ENCODE measurements around the gene PSTPIP1.

Gene PSTPIP1

GRCh38 chr15:76999996-77000395, 5.1 kb downstream of the PSTPIP1 start:
- Histone ChIP-seq H3K4me1 (ENCODE audit: low read depth, poor library complexity, severe bottlenecking) (peaks cover 10% of the 10 kb centered on the region), H3K79me2 (ENCODE audit: insufficient read depth, low read depth) (no peaks in the 10 kb centered on the region), H3K4me3 (IDR thresholded peaks at IDR 0.05; ENCODE audit: insufficient read depth, low read depth, low read length) (no peak overlapping the region), H4K20me1 (ENCODE audit: insufficient read depth) (no peaks in the 10 kb centered on the region), H3K27ac (no peak overlapping the region), H2AFZ (ENCODE audit: low read depth) (no peak overlapping the region), H3K4me2 (no peak overlapping the region), H3K9ac (no peak overlapping the region), H3K27me3 (ENCODE audit: insufficient read depth, low read depth) (no peaks in the 10 kb centered on the region), H3K36me3 (ENCODE audit: insufficient read depth) (no peaks in the 10 kb centered on the region)
- TF ChIP-seq CTCF (conservative IDR thresholded peaks at IDR 0.05; ENCODE audit: low read depth, low read length): no peak

- H3K27me3 ChIP-seq (ENCODE audit: insufficient read depth, low read depth): no peaks in the 10 kb centered on the region
- H2AFZ ChIP-seq (ENCODE audit: low read depth): no peak overlapping the region
- H3K27ac ChIP-seq: no peak overlapping the region
- no peaks in the 10 kb centered on the region for H4K20me1 ChIP-seq (ENCODE audit: insufficient read depth)
- H3K9ac ChIP-seq: no peak overlapping the region
- H3K4me2 ChIP-seq: no peak overlapping the region
- no peaks in the 10 kb centered on the region for H3K79me2 ChIP-seq (ENCODE audit: insufficient read depth, low read depth)
- H3K4me1 ChIP-seq (ENCODE audit: low read depth, poor library complexity, severe bottlenecking): peaks cover 10% of the 10 kb centered on the region
- no peak overlapping the region for H3K4me3 ChIP-seq (IDR thresholded peaks at IDR 0.05; ENCODE audit: insufficient read depth, low read depth, low read length)
- TF ChIP-seq CTCF (conservative IDR thresholded peaks at IDR 0.05; ENCODE audit: low read depth, low read length): no peak
- H3K36me3 ChIP-seq (ENCODE audit: insufficient read depth): no peaks in the 10 kb centered on the region
These were observed 6.4 kb downstream of the PSTPIP1 start for GRCh38 chr15:77001351-77001750.

GRCh38 chr15:77001966-77002365, 7.0 kb downstream of the PSTPIP1 start:
- peaks cover 10% of the 10 kb centered on the region for H3K4me1 ChIP-seq (ENCODE audit: low read depth, poor library complexity, severe bottlenecking)
- no peaks in the 10 kb centered on the region for H4K20me1 ChIP-seq (ENCODE audit: insufficient read depth)
- no peaks in the 10 kb centered on the region for H3K36me3 ChIP-seq (ENCODE audit: insufficient read depth)
- 0 out of 2 replicates have a peak overlapping the region, but pooled peaks have one; percentile 1 for H2AFZ ChIP-seq (ENCODE audit: low read depth)
- no peak overlapping the region for H3K27ac ChIP-seq
- TF ChIP-seq CTCF (conservative IDR thresholded peaks at IDR 0.05; ENCODE audit: low read depth, low read length): no peak
- H3K4me3 ChIP-seq (IDR thresholded peaks at IDR 0.05; ENCODE audit: insufficient read depth, low read depth, low read length): no peak overlapping the region
- H3K27me3 ChIP-seq (ENCODE audit: insufficient read depth, low read depth): no peaks in the 10 kb centered on the region
- no peak overlapping the region for H3K9ac ChIP-seq
- H3K4me2 ChIP-seq: no peak overlapping the region
- H3K79me2 ChIP-seq (ENCODE audit: insufficient read depth, low read depth): no peaks in the 10 kb centered on the region

GRCh38 chr15:77002436-77002835, 7.5 kb downstream of the PSTPIP1 start:
- no peak overlapping the region for H3K4me3 ChIP-seq (IDR thresholded peaks at IDR 0.05; ENCODE audit: insufficient read depth, low read depth, low read length)
- H4K20me1 ChIP-seq (ENCODE audit: insufficient read depth): no peaks in the 10 kb centered on the region
- peak overlapping the region; percentile 1; the same call in 1 of the 2 replicates for H2AFZ ChIP-seq (ENCODE audit: low read depth)
- no peak for TF ChIP-seq CTCF (conservative IDR thresholded peaks at IDR 0.05; ENCODE audit: low read depth, low read length)
- no peak overlapping the region; the same call in 1 of the 2 replicates for H3K27ac ChIP-seq
- H3K36me3 ChIP-seq (ENCODE audit: insufficient read depth): no peaks in the 10 kb centered on the region
- H3K4me2 ChIP-seq: peak overlapping the region; percentile 11; the same call in 1 of the 2 replicates
- H3K4me1 ChIP-seq (ENCODE audit: low read depth, poor library complexity, severe bottlenecking): peaks cover 10% of the 10 kb centered on the region
- H3K9ac ChIP-seq: no peak overlapping the region
- H3K27me3 ChIP-seq (ENCODE audit: insufficient read depth, low read depth): no peaks in the 10 kb centered on the region
- H3K79me2 ChIP-seq (ENCODE audit: insufficient read depth, low read depth): no peaks in the 10 kb centered on the region
